Effector CD8-positive, alpha-beta T cell (primary cell): Measurements from ENCODE around the gene KLHL29.

Source experiments
- DNase-seq: peaks from one replicate; lab custom pipeline; 2025; lab: John Stamatoyannopoulos, UW

Gene KLHL29

GRCh38 chr2:23449413-23449812, 64.4 kb downstream of the KLHL29 start:
- no peak for DNase-seq

- no peak for DNase-seq
These were observed 64.9 kb downstream of the KLHL29 start for GRCh38 chr2:23449831-23450331.

GRCh38 chr2:23452372-23452771, 67.4 kb downstream of the KLHL29 start:
- DNase-seq: no peak

DNA sequence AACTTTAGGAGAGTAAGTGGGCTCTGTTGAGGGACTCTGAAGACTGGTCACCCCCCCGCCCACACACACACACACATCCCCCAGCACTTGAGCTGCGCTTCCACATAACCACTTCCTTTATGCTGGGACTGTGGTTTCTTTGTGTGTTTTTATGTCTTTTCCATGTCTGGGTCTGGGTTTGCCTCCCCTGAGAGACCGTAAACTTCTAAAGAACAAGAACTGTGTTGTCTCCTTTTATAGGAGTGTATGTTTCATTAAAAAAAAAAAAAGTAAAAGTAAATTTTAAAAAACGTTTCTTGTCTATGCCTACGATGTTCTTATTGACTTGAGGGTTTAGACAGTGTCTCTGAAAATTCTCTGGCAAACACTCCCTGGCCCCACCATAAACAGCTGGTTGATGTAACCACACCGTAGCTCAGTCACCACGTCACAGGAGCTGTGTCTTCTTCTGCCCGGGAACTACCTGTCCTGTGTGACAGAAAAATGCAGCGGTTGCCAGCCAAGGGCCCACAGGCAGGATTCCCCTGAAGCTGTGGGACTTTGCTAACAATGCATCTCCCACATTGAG, 68.0 kb downstream of the KLHL29 start:
- DNase-seq: peak; percentile 6

DNA sequence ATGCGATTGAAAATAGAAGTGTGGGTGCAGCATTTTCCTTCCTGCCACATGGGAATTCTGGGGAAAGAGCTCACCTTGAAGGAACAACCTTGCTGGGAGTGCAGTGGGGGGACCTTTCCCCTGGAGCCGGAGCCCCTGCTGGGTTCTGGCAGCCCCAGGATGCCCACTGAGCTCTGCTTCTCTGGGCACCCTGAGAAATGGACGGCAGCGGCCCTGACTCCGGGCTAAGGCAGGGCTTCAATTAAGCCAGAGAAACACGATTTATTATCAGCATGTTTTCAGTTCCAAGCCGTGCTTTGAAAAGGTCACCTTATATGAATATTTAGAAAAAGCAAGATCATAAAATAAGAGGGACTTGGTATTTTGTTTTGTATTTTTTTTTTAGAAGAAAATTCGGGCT, 68.5 kb downstream of the KLHL29 start:
- DNase-seq: no peak

DNA sequence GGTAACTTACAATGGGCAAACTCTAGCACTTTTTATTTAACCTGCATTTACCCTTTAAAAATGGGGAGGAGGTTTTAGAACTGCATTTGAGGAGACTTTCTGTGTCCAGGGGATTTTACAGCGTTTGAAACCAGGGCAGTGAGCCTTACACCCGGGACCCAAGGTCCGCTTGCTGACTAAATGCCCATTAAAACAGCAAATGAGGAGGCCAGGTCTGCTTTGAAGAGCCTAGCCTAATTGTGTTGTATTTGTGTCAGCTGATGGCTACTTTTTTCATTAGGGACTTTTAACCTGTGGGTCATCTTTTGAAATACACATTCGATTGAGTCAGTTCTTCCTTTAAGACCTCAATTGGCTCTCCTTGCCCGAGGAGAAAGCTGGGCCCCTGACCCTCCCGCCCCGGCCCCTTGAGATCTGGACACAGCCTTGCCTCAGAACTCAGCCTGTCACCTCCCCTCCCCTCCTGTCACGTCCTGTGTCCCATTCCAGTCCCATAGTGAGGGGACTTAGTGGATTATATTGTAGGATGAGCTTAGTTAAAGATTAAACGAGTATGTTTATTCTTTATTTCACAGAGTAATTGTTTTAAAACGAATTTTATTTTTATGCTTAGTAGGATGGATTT, 69.0 kb downstream of the KLHL29 start:
- DNase-seq: no peak

- DNase-seq: no peak
These were observed 69.6 kb downstream of the KLHL29 start for GRCh38 chr2:23454501-23455120.

- DNase-seq: no peak
These were observed 71.4 kb downstream of the KLHL29 start for GRCh38 chr2:23456396-23456795.

DNA sequence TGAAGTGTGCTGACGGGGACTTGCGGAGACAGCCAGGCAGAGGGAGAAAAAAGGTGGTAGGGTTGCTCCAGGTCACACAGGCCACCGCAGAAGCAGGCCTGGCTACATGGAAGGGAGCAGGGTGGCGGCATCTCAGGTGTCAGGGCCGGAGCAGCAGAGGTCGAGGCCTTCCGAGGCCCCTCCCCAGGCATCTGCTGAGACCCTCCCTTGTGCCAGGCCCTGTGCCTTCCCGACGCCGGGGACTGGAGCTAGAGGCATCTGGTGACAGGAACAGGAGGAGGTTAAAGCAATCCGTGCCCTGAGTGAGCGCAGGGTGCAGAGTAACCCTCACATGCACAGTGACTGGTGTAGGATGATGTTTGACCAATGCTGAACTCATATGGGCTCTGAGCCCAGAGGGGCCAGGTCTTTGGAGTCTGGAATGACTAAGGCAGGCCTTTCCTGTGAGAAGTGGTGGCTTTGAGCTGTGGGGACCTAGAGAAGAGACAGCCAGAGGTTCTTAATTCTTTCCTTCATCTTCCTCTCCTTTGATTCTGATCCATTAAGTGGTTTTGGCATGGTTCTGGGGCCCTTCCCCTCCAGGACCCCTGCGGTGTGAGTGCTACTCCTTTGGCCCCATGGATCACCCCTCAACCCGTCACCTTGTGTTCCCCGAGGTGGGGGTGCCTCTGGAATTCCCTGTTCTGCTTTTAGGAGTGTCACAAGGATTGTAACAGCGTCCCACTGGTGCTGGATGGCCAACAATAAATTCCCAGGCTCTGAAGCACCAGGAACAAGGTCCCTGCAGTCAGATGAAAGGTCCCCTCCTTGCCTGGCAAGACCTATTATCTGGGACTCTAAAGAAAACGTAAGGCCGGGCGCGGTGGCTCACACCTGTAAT, 72.1 kb downstream of the KLHL29 start:
- DNase-seq: no peak

- DNase-seq: no peak
These were observed 73.2 kb downstream of the KLHL29 start for GRCh38 chr2:23457990-23458682.

DNA sequence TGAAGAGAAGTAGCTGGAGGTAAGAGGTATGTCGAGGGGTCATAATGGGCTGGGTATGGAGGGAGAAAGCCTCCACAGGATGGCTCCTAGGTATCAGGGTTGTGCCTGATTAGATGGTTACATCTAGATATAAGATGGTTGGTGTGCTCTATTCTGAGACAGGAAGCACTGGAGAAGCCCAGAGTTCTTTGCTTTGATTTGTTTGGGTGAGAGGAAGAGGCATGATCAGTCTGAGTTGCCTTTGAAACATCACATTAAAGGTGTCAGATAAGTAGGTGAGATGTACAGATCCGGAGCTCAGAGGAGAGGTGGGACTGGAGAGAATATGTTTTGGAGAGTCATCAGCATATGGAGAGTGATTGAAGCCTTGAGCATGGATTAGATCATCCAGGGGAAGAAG, 74.1 kb downstream of the KLHL29 start:
- no peak for DNase-seq

- DNase-seq: no peak
These were observed 75.2 kb downstream of the KLHL29 start for GRCh38 chr2:23460228-23460627.

DNA sequence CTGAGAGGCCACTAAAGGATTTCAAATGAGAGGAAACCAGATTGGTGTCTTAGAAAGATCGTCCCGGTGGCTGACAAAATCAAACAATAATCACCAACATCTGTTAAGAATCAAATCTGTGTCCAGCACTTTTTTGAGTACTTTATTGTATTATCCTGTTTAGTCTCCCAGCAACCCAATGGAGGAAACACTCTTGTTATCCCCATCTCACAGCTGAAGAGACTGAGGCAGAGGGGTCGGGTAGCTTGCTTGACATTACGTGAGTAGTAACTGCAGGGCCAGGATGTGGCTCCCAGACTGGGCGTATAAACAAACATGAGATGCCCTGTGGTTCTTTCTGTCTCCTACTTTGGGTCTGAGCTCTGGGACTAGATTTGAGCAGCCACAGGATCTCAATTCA, 76.0 kb downstream of the KLHL29 start:
- no peak for DNase-seq

DNA sequence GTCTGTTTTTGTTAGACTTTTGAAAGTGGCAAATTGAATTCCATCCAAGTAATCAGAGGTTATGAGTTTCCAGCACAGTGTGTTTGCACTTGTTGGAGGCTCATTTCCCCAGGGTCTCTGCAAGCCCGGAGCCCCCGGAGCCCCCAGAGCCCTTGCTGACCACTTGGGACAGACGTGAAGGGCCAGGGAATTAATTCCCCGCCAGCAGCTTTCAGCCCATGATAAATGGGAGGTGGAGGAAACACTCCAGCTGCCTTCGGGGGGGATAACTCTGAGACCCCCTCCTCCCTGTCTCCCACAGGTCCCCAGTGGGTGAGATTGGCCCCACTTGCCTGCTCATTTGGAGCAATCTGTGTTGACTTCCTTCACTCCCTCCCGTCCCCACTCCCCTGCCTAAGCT, 79.2 kb downstream of the KLHL29 start:
- DNase-seq: no peak

GRCh38 chr2:23464905-23465537, 80.0 kb downstream of the KLHL29 start:
- DNase-seq: no peak

- no peak for DNase-seq
These were observed 81.0 kb downstream of the KLHL29 start for GRCh38 chr2:23465936-23466335.

- DNase-seq: no peak
These were observed 82.6 kb downstream of the KLHL29 start for GRCh38 chr2:23467618-23468017.

DNA sequence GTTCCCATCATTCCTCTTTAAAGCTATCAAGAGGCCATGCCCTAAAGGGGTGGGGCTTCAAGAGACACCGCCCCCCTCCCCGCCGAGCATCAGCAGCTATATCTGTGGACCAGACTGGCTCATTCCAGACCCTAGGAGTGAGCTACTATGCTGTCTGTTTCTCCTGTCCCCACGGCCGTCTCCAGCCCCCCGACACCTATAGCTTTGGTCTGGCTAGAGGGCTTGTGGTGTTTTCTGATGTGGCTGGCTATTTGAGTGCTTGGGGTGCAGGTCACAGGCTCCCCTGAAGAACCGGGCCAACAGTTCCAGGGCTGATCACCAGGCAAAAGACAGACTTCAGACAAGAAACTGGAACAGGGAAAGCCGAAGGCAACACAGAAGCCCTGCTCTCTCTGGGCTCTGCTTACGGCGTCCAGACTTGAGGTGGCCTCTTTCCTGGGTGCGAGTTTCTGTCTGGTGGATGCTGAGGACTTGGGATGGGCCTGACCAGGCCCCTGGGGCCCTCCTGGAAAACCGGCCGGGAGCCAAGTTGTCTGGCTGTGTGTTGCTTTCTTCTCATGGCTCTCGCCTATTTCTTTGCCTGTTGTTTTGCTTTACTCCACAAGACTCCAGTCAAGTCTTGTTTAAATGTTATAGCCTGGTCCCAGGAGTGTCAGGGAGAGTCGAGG, 83.6 kb downstream of the KLHL29 start:
- no peak for DNase-seq

DNA sequence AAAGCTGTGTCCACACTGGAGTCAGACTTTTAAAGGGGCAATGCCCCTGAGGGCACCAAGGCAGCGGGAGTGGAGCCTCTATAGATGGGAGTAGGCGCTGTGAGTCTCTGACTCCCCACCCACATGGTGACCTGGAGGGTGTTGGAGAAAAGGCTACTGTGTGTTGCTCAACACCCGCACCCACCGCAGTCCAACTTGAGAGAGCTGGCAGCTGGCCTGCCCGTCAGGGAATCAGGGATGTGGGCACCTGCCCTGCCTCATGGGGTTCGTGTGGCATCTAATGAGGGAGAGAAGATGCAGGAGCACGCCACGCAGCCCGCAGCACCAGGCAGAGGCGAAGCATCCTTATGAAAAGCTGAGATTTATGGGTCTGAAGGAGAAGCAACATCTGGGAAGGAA, 84.2 kb downstream of the KLHL29 start:
- DNase-seq: no peak

DNA sequence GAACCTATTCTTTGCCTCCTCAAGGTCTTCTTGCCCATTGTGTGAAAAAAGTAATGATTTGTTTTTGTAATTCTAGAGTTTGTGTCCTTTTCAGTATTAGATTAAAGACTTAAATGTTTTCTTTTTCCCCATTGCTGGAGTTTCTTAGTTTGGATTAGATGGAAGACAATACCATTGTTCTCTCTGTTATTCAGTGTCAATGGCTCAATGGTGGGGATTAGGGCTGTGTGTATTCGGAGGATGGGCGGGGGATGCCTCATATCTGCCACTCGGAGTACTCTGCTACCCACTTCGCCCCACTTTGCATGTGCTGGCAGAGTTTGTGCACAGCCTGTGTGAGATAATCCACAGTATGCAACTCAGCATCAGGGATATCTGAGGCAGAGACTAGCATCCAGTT, 90.1 kb downstream of the KLHL29 start:
- no peak for DNase-seq

- no peak for DNase-seq
These were observed 90.5 kb downstream of the KLHL29 start for GRCh38 chr2:23475473-23475872.
